SK-N-MC (cell line): ENCODE measurements around the gene VSTM4.

Experiments
- DNase-seq: peaks from one replicate; pipeline ENCODE4 v3.0.0-alpha.2; 2011; ENCODE audit warnings: low read depth, low spot score
- H3K27ac ChIP-seq: fragments of 200-600 bp; sonication (generic); 2 replicates; pipeline ENCODE4 v1.5.1; 2016; ENCODE audit warnings: mixed run types
- H3K36me3 ChIP-seq: fragments of 200-600 bp; sonication (generic); 2 replicates; pipeline ENCODE4 v1.6.1; 2017; ENCODE audit warnings: antibody characterized with exemption, low read length, mixed read lengths; ENCODE audit not compliant: insufficient read depth
- H3K4me3 ChIP-seq: fragments of 200-600 bp; sonication (generic); 2 replicates; pipeline ENCODE4 v1.5.1; 2016
- H3K9ac ChIP-seq: fragments of 200-600 bp; sonication (generic); 2 replicates; pipeline ENCODE4 v1.8.0; 2017; ENCODE audit warnings: mixed run types, mixed read lengths; ENCODE audit not compliant: insufficient read length
- H3K9me3 ChIP-seq: fragments of 200-600 bp; sonication (generic); 2 replicates; pipeline ENCODE4 v1.6.1; 2017; ENCODE audit warnings: low read depth, mild to moderate bottlenecking, antibody characterized with exemption, low read length, moderate library complexity, mixed read lengths
- EZH2 ChIP-seq: fragments of 200-600 bp; sonication (generic); IDR thresholded peaks from one replicate; pipeline ENCODE4 v1.6.1; 2017; ENCODE audit warnings: antibody characterized with exemption
- FOXP2 ChIP-seq: optimal IDR thresholded peaks from 2 replicates; pipeline ENCODE3; 2011; ENCODE audit warnings: mild to moderate bottlenecking, moderate library complexity; ENCODE audit not compliant: insufficient read depth; ENCODE audit errors: extremely low read length, control extremely low read depth
- POLR2AphosphoS5 ChIP-seq: IDR thresholded peaks from 2 replicates; pipeline ENCODE4 v1.6.1; 2012; ENCODE audit warnings: mild to moderate bottlenecking, low read depth, low read length, borderline replicate concordance

VSTM4 gene

DNA sequence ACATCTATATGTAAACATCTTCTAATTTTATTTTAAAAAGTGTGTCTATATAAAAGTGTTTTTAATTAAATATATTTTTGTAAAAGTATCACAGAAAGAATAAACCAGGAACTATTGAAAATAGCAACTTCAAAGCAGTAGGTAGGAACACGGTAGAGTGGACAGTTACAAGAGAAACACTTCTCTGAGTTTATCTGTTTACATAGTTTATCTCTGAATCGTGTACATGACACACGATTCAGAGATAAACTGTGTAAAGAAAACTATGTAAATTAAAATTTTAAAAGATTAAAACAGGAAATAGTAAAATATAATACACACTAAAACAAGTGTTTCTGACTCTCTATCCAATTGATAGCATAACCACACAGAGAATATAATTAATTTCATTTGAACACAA lies 43.6 kb upstream of the VSTM4 start:
- Histone ChIP-seq H3K9me3 (no peaks in the 10 kb centered on the region), H3K4me3 (no peak overlapping the region), H3K27ac (no peak overlapping the region), H3K36me3 (no peaks in the 10 kb centered on the region), H3K9ac (no peak overlapping the region)
- no peak for DNase-seq
- TF ChIP-seq POLR2AphosphoS5 (no peak), FOXP2 (no peak), EZH2 (no peak)

- DNase-seq: no peak
- no peak overlapping the region for H3K9ac ChIP-seq
- no peak overlapping the region for H3K4me3 ChIP-seq
- no peaks in the 10 kb centered on the region for H3K36me3 ChIP-seq
- H3K27ac ChIP-seq: no peak overlapping the region
- TF ChIP-seq POLR2AphosphoS5: no peak
- no peak for TF ChIP-seq EZH2
- no peak for TF ChIP-seq FOXP2
- H3K9me3 ChIP-seq: no peaks in the 10 kb centered on the region
These were observed 43.1 kb upstream of the VSTM4 start for GRCh38 chr10:49158404-49158803.

DNA sequence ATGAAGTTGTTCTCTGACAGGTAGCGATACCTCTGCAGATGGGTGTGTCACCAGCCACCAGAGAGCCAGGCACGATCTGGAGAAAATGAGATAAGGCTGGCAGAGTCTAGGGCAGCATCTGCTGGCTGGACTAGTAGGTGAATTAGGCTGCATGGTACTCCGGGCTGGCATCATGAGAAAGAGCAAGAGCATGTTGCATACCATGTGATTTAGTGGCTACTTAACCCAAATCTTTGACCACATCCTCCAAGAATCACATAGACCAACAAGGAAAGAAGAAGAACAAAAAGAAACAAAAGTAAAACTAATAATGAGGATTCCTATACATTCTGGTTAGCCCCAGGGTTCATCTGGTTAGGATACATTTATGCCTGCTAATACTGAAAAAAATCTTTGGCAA lies 41.9 kb upstream of the VSTM4 start:
- Histone ChIP-seq H3K9me3 (no peaks in the 10 kb centered on the region), H3K36me3 (no peaks in the 10 kb centered on the region), H3K27ac (no peak overlapping the region), H3K9ac (no peak overlapping the region), H3K4me3 (no peak overlapping the region)
- no peak for DNase-seq
- TF ChIP-seq FOXP2 (no peak), EZH2 (no peak), POLR2AphosphoS5 (no peak)

GRCh38 chr10:49154641-49155040 lies 39.3 kb upstream of the VSTM4 start:
- no peaks in the 10 kb centered on the region for H3K36me3 ChIP-seq
- no peaks in the 10 kb centered on the region for H3K9me3 ChIP-seq
- no peak overlapping the region for H3K27ac ChIP-seq
- TF ChIP-seq FOXP2 (no peak), POLR2AphosphoS5 (no peak), EZH2 (no peak)
- H3K4me3 ChIP-seq: no peak overlapping the region
- no peak for DNase-seq
- H3K9ac ChIP-seq: no peak overlapping the region

- no peak overlapping the region for H3K9ac ChIP-seq
- no peaks in the 10 kb centered on the region for H3K9me3 ChIP-seq
- no peak for TF ChIP-seq FOXP2
- TF ChIP-seq POLR2AphosphoS5: no peak
- no peak for TF ChIP-seq EZH2
- no peak overlapping the region for H3K27ac ChIP-seq
- no peak overlapping the region for H3K4me3 ChIP-seq
- DNase-seq: no peak
- no peaks in the 10 kb centered on the region for H3K36me3 ChIP-seq
These were observed 38.6 kb upstream of the VSTM4 start for GRCh38 chr10:49153971-49154370.

DNA sequence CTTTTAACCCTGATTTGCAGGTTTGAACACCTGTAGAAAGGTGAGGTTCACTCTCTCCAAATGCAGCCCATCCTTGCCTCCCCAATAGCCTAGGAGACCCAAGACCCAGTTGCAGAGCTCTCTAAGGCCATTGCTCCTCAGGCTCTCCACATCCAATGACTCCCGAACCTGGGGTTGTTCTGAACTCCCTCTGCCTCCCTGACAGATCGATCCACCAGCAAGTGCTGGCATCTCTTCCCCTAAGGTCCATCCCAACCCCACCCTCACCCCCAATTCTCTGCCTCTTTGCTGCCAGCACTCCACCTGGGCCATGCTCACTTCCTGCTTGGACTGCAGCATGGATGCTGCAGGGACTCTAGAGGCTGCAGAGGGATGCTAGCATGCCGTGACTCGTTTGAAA lies 37.8 kb upstream of the VSTM4 start:
- Histone ChIP-seq H3K9me3 (no peaks in the 10 kb centered on the region), H3K27ac (no peak overlapping the region), H3K4me3 (no peak overlapping the region), H3K9ac (no peak overlapping the region), H3K36me3 (no peaks in the 10 kb centered on the region)
- TF ChIP-seq POLR2AphosphoS5 (no peak), FOXP2 (no peak), EZH2 (no peak)
- DNase-seq: no peak

GRCh38 chr10:49152663-49153062 lies 37.3 kb upstream of the VSTM4 start:
- DNase-seq: no peak
- Histone ChIP-seq H3K4me3 (no peak overlapping the region), H3K9ac (no peak overlapping the region), H3K36me3 (no peaks in the 10 kb centered on the region), H3K27ac (no peak overlapping the region), H3K9me3 (no peaks in the 10 kb centered on the region)
- TF ChIP-seq EZH2 (no peak), POLR2AphosphoS5 (no peak), FOXP2 (no peak)

- TF ChIP-seq FOXP2: no peak
- TF ChIP-seq EZH2: no peak
- TF ChIP-seq POLR2AphosphoS5: no peak
These were observed 36.7 kb upstream of the VSTM4 start for GRCh38 chr10:49152037-49152436.

GRCh38 chr10:49151481-49151880 lies 36.2 kb upstream of the VSTM4 start:
- H3K36me3 ChIP-seq: no peaks in the 10 kb centered on the region
- no peak for DNase-seq
- TF ChIP-seq EZH2: no peak
- TF ChIP-seq POLR2AphosphoS5: no peak
- TF ChIP-seq FOXP2: no peak
- H3K27ac ChIP-seq: no peak overlapping the region
- H3K9ac ChIP-seq: no peak overlapping the region
- H3K9me3 ChIP-seq: no peaks in the 10 kb centered on the region
- no peak overlapping the region for H3K4me3 ChIP-seq

More at GRCh38 chr10:49152037-49152436, 36.7 kb upstream of the VSTM4 start:
- Histone ChIP-seq H3K9me3 (no peaks in the 10 kb centered on the region), H3K9ac (no peak overlapping the region), H3K27ac (no peak overlapping the region), H3K36me3 (no peaks in the 10 kb centered on the region), H3K4me3 (no peak overlapping the region)
- no peak for DNase-seq
